HG03108 (cell line): ENCODE data around the gene GABARAP.

Source experiments
- ATAC-seq: cut with Tn5 transposase; IDR thresholded peaks from one replicate; pipeline ENCODE4 v1.9.1; 2021; ENCODE audit warnings: moderate library complexity; ENCODE audit not compliant: unreplicated experiment

Gene GABARAP

GRCh38 chr17:7241783-7242716 is at the start of gene GABARAP:
Gene GABARAP (minus strand): TSS chr17:7242449. CDS start chr17:7242330, 119 bp downstream.
- no peak for ATAC-seq

DNA sequence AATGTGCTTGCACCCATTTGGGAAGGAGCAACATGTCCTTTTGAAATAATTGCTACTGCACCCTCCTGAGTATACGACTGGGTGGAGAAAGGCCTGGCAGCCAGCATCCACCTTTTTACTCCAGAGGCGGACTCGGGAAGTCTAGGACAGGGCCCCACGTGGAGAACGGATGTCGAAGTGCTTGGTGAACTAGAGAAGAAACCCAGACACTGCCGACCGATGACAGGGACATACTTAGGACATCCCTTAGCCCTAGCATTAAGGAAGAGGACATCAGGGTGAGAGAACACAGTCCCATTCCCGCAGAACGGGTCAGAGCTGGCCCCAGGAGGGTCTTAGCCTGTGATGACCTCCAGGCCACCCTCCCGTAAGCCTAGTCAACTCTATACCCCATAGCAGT is 48.4 kb upstream of the GABARAP start:
- ATAC-seq: no peak

DNA sequence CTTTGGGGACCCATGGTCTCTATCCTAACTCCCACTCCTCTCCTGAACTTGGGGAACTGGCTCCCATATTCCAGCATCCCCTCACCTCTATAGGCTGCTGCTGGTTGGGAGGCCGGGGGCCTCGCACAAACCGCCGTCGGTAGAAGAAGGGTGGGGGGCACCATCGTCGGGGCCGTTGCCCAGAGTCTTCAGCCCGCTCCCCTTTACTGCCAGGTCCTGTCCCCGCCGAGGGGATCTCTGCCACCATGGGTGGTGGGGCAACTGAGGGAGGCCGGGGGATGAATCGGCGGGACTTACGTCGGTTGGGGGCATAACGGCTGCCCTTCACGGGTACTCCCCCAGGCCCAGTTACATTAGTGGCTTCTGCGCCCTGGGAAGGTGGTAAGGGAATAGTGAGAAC is 47.9 kb upstream of the GABARAP start:
- no peak for ATAC-seq

DNA sequence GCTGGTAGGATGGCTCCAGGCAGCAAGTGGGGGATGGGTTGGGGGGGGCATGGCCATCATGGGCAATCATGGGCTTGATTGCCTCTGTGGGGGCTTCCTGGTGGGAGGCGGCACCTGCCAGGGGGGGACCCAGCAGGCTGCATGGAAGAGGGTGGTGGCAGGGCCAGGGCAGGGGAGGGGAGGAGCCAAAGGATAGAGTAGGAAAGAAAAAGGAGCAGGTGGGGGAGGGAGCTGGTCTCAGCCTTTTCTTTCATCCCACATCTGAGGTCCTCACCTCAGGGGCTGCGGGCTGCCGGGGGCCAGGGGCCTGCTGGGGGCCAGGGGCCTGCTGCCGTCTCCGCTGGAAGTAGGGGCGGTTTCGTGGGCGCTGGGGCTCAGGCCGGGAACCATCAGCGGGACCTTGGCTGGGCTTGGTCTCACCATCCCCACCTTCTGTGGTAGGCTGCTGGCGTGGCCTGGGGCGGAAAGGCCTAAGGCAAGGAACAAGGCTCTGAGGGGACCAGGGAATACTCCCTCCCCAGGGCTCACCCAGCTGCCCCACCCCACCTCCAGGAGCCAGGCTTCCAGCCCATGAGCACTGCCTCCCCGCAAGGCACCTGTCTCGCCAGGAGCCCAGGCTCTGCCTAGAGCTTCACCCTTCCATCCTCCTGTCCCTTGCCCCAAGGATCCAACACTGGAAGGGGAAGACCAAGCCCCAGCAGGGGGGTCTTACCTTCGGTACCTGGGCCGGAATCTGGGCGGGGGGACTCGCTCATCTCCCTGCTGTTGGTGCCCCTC is 47.2 kb upstream of the GABARAP start:
- no peak for ATAC-seq

DNA sequence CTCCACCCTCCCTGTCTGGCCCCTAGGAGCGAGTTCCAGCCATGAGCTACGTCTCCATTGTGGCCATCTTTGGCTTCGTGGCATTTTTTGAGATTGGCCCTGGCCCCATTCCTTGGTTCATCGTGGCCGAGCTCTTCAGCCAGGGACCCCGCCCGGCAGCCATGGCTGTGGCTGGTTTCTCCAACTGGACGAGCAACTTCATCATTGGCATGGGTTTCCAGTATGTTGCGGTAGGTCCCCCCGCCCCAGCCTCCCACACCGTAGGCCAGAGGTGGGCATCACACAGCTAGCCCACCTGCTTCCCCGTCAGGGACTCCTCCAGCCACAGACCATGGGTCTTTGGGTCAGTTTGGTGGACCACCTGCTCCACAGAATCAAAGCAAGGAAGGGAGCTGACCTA is 43.4 kb upstream of the GABARAP start:
- ATAC-seq: no peak

- ATAC-seq: no peak
Measured at GRCh38 chr17:7284911-7285310, 42.7 kb upstream of the GABARAP start.

- no peak for ATAC-seq
Measured at GRCh38 chr17:7283471-7284216, 41.4 kb upstream of the GABARAP start.

GRCh38 chr17:7282752-7283321 is 40.6 kb upstream of the GABARAP start:
- ATAC-seq: no peak

GRCh38 chr17:7281953-7282751 is 39.9 kb upstream of the GABARAP start:
- no peak for ATAC-seq

- peak; percentile 53 for ATAC-seq
Measured at GRCh38 chr17:7281074-7281952, 39.1 kb upstream of the GABARAP start, which contains the start of gene SLC2A4. Gene SLC2A4 (plus strand): TSS chr17:7281718. CDS start chr17:7281935, 217 bp downstream.

DNA sequence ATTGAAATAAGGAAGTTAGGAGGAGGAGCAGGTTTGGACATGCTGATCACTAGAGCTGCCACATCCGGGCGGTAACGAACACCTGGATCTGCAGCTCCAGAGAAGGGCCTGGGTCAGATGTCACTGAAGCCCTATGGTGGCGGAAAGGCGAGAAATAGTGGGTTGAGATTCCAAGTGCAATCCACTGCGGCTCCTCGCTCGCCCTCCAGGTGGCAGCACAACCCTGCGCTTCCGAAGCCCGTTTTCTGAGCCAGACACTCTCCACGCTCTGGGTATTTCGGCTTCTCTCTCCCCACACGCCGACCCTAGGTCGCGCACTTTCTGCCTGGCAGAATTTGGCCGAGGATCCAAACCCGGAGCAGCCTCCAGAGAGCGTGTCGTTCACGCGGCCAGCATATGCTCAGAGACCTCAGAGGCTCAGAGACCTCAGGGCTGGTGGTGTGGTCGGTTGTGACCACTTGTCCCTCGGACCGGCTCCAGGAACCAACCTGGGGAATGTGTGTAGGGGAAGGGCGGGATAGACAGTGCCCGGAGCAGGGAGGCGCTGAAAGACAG is 38.3 kb upstream of the GABARAP start:
- peak; percentile 60 for ATAC-seq

DNA sequence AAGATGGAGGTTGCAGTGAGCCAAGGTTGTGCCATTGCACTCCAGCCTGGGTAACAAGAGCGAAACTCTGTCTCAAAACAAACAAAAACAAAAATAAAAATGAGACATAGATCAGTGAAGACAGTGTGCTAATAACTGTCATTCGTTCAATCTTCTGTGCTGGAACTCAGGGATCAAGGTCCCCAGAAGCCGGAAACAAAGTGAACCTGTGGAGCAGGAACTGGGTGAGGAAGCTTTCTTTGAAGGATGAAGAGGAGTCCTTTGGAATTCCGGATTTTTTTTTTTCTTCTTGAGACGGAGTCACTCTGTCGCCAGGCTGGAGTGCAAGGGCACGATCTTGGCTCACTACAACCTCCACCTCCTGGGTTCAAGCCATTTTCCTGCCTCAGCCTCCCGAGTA is 37.2 kb upstream of the GABARAP start:
- no peak for ATAC-seq

- no peak for ATAC-seq
Measured at GRCh38 chr17:7266784-7267183, 24.5 kb upstream of the GABARAP start.

DNA sequence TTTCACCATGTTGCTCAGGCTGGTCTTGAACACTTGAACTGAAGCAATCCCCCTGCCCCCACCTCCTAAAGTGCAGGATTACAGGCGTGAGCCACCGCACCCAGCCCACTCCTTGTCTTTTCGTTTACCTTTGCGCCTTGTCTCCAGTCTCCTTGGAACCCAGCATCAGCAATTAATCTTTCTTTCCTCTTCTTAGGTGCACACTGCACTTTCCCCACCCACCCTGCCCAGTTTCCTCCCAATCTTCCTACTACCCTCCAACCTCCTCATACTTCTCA is 21.5 kb upstream of the GABARAP start:
- ATAC-seq: no peak

DNA sequence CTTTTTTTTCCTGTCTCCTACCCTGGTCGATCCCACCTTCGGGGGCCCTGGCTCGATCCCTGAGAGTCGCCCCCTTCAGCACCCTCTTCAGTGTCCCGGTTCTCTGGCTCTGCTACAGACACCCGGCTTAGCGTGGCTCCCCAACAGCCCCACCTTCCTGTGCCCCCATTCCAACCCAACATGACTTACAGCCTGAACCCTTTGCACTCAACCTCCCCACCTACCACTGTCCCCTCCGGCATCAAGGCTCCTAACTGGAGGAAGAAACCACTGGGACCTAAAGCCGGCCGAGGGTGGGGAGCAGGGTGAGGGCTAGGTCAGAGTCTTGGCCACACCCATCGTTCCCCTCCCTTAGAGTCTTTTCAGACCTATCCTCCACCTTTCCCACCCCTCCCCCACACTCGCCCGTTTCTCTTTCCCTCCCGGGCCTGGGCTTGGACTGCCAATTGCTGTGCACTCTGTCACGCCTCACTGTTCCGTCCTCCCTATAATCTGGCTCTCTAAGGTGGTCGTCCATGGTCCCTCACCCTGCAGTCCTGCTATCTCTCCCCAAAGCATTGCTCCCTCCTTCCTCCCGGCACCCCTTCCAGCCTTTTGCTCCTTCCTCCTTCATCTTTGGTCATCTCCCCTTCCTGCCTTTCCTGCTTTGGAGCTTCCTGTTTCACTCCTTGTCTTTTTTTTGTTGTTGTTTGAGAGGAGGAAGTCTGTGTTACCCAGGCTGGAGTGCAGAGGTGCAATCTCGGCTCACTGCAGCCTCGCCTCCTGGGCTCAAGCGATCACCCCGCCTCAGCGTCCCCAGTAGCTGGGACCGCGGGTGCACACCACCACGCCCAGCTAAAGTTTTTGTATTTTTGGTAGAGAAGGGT is 20.9 kb upstream of the GABARAP start:
- no peak for ATAC-seq

GRCh38 chr17:7262192-7262934 is 20.1 kb upstream of the GABARAP start, which contains the start of gene CLDN7:
Gene CLDN7 (minus strand): TSS chr17:7262478. CDS start chr17:7262043, 435 bp downstream.
- no peak for ATAC-seq
